ENCODE results near the gene TBPL1. TPM values are rescaled to one million over a fixed set of nuclear protein-coding genes. Genes with fewer than 3 reads are reported as not detected.

The TBPL1 gene
- polyA plus RNA-seq, 1 donor (not counting 4 experiments of a cell fraction or from before 2014, with no cell fraction given), result 39.1 TPM

- no peaks in the 10 kb centered on the region for H3K9me1 ChIP-seq (ENCODE audit: control insufficient read depth, extremely low read depth, insufficient read depth, low read length)
- no peaks in the 10 kb centered on the region for H3K36me3 ChIP-seq (ENCODE audit: control insufficient read depth in 2 of 2, extremely low read depth in 1 of 2, insufficient read depth in 2 of 2, low read length in 2 of 2)
- H3K9me3 ChIP-seq (ENCODE audit: control insufficient read depth, low read depth, low read length), result no peaks in the 10 kb centered on the region
- H3K4me3 ChIP-seq (ENCODE audit: control insufficient read depth in 2 of 3, extremely low read depth in 1 of 3, insufficient read depth in 2 of 3, low read depth in 1 of 3, low read length in 3 of 3), result no peak overlapping the region
- FAIRE-seq, result no peak
- no peak for DNase-seq (ENCODE audit: low read depth, low spot score)
- dilution Hi-C loops (cut with MboI; ENCODE audit: extremely low pct_ligation_motif_present, low sequenced_read_pairs), result no loop called here
- peaks cover 8% of the 10 kb centered on the region for H3K4me1 ChIP-seq (ENCODE audit: control insufficient read depth, extremely low read depth, insufficient read depth, low read length)
- no peak overlapping the region for H2AFZ ChIP-seq (ENCODE audit: control insufficient read depth, low read length)
- H3K79me2 ChIP-seq (ENCODE audit: control insufficient read depth, insufficient read depth, low read length), result peaks cover 30% of the 10 kb centered on the region
- no peaks in the 10 kb centered on the region for H4K20me1 ChIP-seq (ENCODE audit: control insufficient read depth, extremely low read depth, insufficient read depth, low read length)
- no peak for TF ChIP-seq CTCF (optimal IDR thresholded peaks at IDR 0.05 in 1 of 3, IDR thresholded peaks at IDR 0.05 in 1 of 3, conservative IDR thresholded peaks at IDR 0.05 in 1 of 3; ENCODE audit: extremely low read depth in 1 of 3, insufficient read depth in 2 of 3, low read length in 3 of 3)
- no peak for TF ChIP-seq EZH2 (IDR thresholded peaks at IDR 0.05; ENCODE audit: low read length)
- no peak overlapping the region for H3K9ac ChIP-seq (ENCODE audit: control insufficient read depth, extremely low read depth, insufficient read depth, low read length)
- H3K27me3 ChIP-seq (ENCODE audit: control insufficient read depth, extremely low read depth, insufficient read depth, low read length), result no peaks in the 10 kb centered on the region
- H3K27ac ChIP-seq (ENCODE audit: control insufficient read depth, insufficient read depth, low read length), result no peak overlapping the region
- H3K4me2 ChIP-seq (ENCODE audit: control insufficient read depth, extremely low read depth, insufficient read depth, low read depth, low read length), result peak overlapping the region; percentile 81
These were observed 1.8 kb upstream of the TBPL1 start for GRCh38 chr6:133951227-133951626.

GRCh38 chr6:133951881-133952814 is 876 bp upstream of the TBPL1 start:
- TF ChIP-seq CTCF (optimal IDR thresholded peaks at IDR 0.05 in 1 of 3, IDR thresholded peaks at IDR 0.05 in 1 of 3, conservative IDR thresholded peaks at IDR 0.05 in 1 of 3; ENCODE audit: extremely low read depth in 1 of 3, insufficient read depth in 2 of 3, low read length in 3 of 3) (peak in 2 of 3 experiments; percentile 18 to 33), EZH2 (IDR thresholded peaks at IDR 0.05; ENCODE audit: low read length) (no peak)
- Histone ChIP-seq H3K4me2 (ENCODE audit: control insufficient read depth, extremely low read depth, insufficient read depth, low read depth, low read length) (peak overlapping the region; percentile 81), H4K20me1 (ENCODE audit: control insufficient read depth, extremely low read depth, insufficient read depth, low read length) (no peaks in the 10 kb centered on the region), H3K4me3 (ENCODE audit: control insufficient read depth in 2 of 3, extremely low read depth in 1 of 3, insufficient read depth in 2 of 3, low read depth in 1 of 3, low read length in 3 of 3) (peak overlapping the region; percentile 87 to 90 (median 88)), H3K27me3 (ENCODE audit: control insufficient read depth, extremely low read depth, insufficient read depth, low read length) (no peaks in the 10 kb centered on the region), H3K27ac (ENCODE audit: control insufficient read depth, insufficient read depth, low read length) (peak overlapping the region; percentile 75), H2AFZ (ENCODE audit: control insufficient read depth, low read length) (peak overlapping the region; percentile 97), H3K79me2 (ENCODE audit: control insufficient read depth, insufficient read depth, low read length) (peaks cover 40% of the 10 kb centered on the region), H3K9ac (ENCODE audit: control insufficient read depth, extremely low read depth, insufficient read depth, low read length) (peak overlapping the region; percentile 81), H3K36me3 (ENCODE audit: control insufficient read depth in 2 of 2, extremely low read depth in 1 of 2, insufficient read depth in 2 of 2, low read length in 2 of 2) (no peaks in the 10 kb centered on the region), H3K9me1 (ENCODE audit: control insufficient read depth, extremely low read depth, insufficient read depth, low read length) (no peaks in the 10 kb centered on the region), H3K4me1 (ENCODE audit: control insufficient read depth, extremely low read depth, insufficient read depth, low read length) (peaks cover 8% of the 10 kb centered on the region), H3K9me3 (ENCODE audit: control insufficient read depth, low read depth, low read length) (no peaks in the 10 kb centered on the region)
- DNase-seq (ENCODE audit: low read depth, low spot score) (no peak), FAIRE-seq (no peak)
- dilution Hi-C loops (cut with MboI; ENCODE audit: extremely low pct_ligation_motif_present, low sequenced_read_pairs), result no loop called here
